Heart right ventricle (tissue), 16 donors: ENCODE results near the gene ZSWIM5. TPM values are rescaled to one million over a fixed set of nuclear protein-coding genes. Genes with fewer than 3 reads are reported as not detected.

Experiments
- ATAC-seq, 8 donors: fragments of 200-7000 bp; cut with Tn5 transposase; one replicate each; pipeline ENCODE4 v1.9.1; 2020; ENCODE audit warnings: mild to moderate bottlenecking in 8 of 8, moderate library complexity in 8 of 8, moderate number of reproducible peaks in 1 of 8
- DNase-seq, 2 donors: peaks; one replicate each; pipeline ENCODE4 v3.0.0-alpha.2; 2020
- H3K27ac ChIP-seq, 10 donors: fragments of 200-600 bp; sonication (generic) in 2 of 10; one replicate each; pipeline versions ENCODE4 v1.5.0 to v1.8.0; 2020 to 2022; ENCODE audit warnings: mild to moderate bottlenecking in 3 of 10
- H3K27me3 ChIP-seq, 7 donors: fragments of 200-600 bp; one replicate each; pipeline ENCODE4 v1.8.0; 2021 to 2022; ENCODE audit warnings: mild to moderate bottlenecking in 2 of 7
- H3K36me3 ChIP-seq, 9 donors: fragments of 200-600 bp; sonication (generic) in 1 of 9; one replicate each; pipeline versions ENCODE4 v1.5.0 to v1.8.0; 2020 to 2022; ENCODE audit warnings: mild to moderate bottlenecking in 2 of 9
- H3K4me1 ChIP-seq, 9 donors: fragments of 200-600 bp; sonication (generic) in 1 of 9; one replicate each; pipeline versions ENCODE4 v1.5.0 to v1.8.0; 2020 to 2022; ENCODE audit warnings: mild to moderate bottlenecking in 4 of 9
- H3K4me3 ChIP-seq, 10 donors: fragments of 200-600 bp; sonication (generic) in 2 of 10; one replicate each; pipeline versions ENCODE4 v1.5.0 to v1.8.0; 2020 to 2022; ENCODE audit warnings: mild to moderate bottlenecking in 7 of 10, moderate library complexity in 2 of 10
- H3K9me3 ChIP-seq, 11 donors: fragments of 200-600 bp in 10 of 11; sonication (generic) in 2 of 11; one replicate each; pipeline versions ENCODE4 v1.5.0 to v1.8.0; 2013 to 2022; ENCODE audit warnings: mild to moderate bottlenecking in 2 of 11, control low read depth in 1 of 11, moderate library complexity in 1 of 11
- CTCF ChIP-seq, 9 donors: fragments of 200-600 bp; sonication (generic) in 2 of 9; IDR thresholded peaks; one replicate each; pipeline versions ENCODE4 v1.5.0 to v1.8.0; 2021 to 2022; ENCODE audit warnings: antibody characterized with exemption in 9 of 9, mild to moderate bottlenecking in 5 of 9, moderate library complexity in 1 of 9
- WGBS, 2 donors: extraction: QIAGEN DNeasy Blood & Tissue Kit; methylation state at CpG; one replicate each; pipeline ENCODE4 v1.1.7; 2013; ENCODE audit warnings: inconsistent platforms in 1 of 2; 5-methylcytosine and 5-hydroxymethylcytosine counted together
- intact Hi-C, 10 donors: fragments of 100-400 bp; cut with DNase I; formaldehyde crosslinking; loops; one replicate each; pipeline versions ENCODE4 v1.11.1 to v1.14.2; 2022
- polyA plus RNA-seq, 2 donors: library from polyadenylated mRNA; stranded (reverse); fragments of 200-250 nt; gene quantifications; one replicate each; pipeline ENCODE4 v1.2.3, GENCODE V29; 2013
- total RNA-seq, 10 donors: library from RNA; stranded (reverse); fragmentation: NEBNext Ultra II Directional in 3 of 10; extraction: Animal tissue kit (Norgen Biotek cat#: 25700) in 3 of 10; gene quantifications; one replicate each; pipeline versions ENCODE4 v1.2.1 to v1.2.4, GENCODE V29; 2021 to 2023
- donor health status: Arrhythmogenic right ventricular cardiomyopathy.
- donor health status: ischemic (EF 13 %, LVEDD 7.1; RV severe dilation, severe dysfunction).
- donor health status: healthy with polysubstance abuse.
- donor health status: DM: no; HTN: yes; CAD: no.
- donor health status: DM: no; HTN: no; CAD: no.
- donor health status: ischemic (EF 25% LVEDD 6.9; RV normal size, moderate dysfunction).
- donor health status: ischemic (EF 25% LVEDD 5.7; RV mildly dilated, moderate dysfunction).
- donor health status: healthy.
- donor health status: DM: yes; HTN: yes; CAD: no.
- donor health status: Ischemic cardiomyopathy.
- donor health status: ischemic (EF 35%, LVEDD 5.7; RV mildly dilated, moderate dysfunction).
- donor health status: nonischemic (EF 11% LVEDD 7.7; RV severe dilation, severe dysfunction).
- donor health status: DM: yes; HTN: yes; CAD: no.
- donor health status: PGD.
- donor health status: ischemic (EF 29% LVEDD 5.4; RV normal size, mild dysfunction).
- donor health status: nonischemic (EF 23%, LVEDD 6.1; RV moderate dilation, normal function).

Gene ZSWIM5
- total and polyA plus RNA-seq, 12 donors = 0.22 to 1.7 (median 0.77) TPM

GRCh38 chr1:45177452-45177851, 29.0 kb downstream of the ZSWIM5 start:
- no peak for TF ChIP-seq CTCF (IDR thresholded peaks at IDR 0.05)
- no peaks in the 10 kb centered on the region for H3K36me3 ChIP-seq
- intact Hi-C loops = no loop called here
- ATAC-seq (no peak), DNase-seq (no peak)
- H3K27me3 ChIP-seq = no peaks in the 10 kb centered on the region
- no peaks in the 10 kb centered on the region for H3K4me1 ChIP-seq
- H3K9me3 ChIP-seq = peaks cover 0 to 19% (median 5%) of the 10 kb centered on the region in 11 donors
- H3K4me3 ChIP-seq = no peak overlapping the region
- no peak overlapping the region for H3K27ac ChIP-seq
- WGBS, 2 donors = 71 to 86% methylated on average over 1 of the region's 1 CpG

- Histone ChIP-seq H3K27me3 (no peaks in the 10 kb centered on the region), H3K9me3 (no peaks in the 10 kb centered on the region), H3K4me3 (no peak overlapping the region), H3K27ac (no peak overlapping the region), H3K4me1 (no peaks in the 10 kb centered on the region), H3K36me3 (no peaks in the 10 kb centered on the region)
- 87 to 95% methylated on average over 3 of the region's 3 CpGs for WGBS, 2 donors
- no peak for TF ChIP-seq CTCF (IDR thresholded peaks at IDR 0.05)
- intact Hi-C loops = no loop called here
- ATAC-seq (no peak), DNase-seq (no peak)
Measured at GRCh38 chr1:45172764-45173163, 33.6 kb downstream of the ZSWIM5 start.

GRCh38 chr1:45172005-45172404, 34.4 kb downstream of the ZSWIM5 start:
- no peak overlapping the region for H3K27ac ChIP-seq
- no peaks in the 10 kb centered on the region for H3K4me1 ChIP-seq
- H3K27me3 ChIP-seq = no peaks in the 10 kb centered on the region
- no peaks in the 10 kb centered on the region for H3K36me3 ChIP-seq
- no peak overlapping the region for H3K4me3 ChIP-seq
- DNase-seq (no peak), ATAC-seq (no peak)
- 82% methylated on average over 7 of the region's 7 CpGs for WGBS, 2 donors
- TF ChIP-seq CTCF (IDR thresholded peaks at IDR 0.05) = no peak
- H3K9me3 ChIP-seq = no peaks in the 10 kb centered on the region
- intact Hi-C loops = no loop called here

- 87 to 92% methylated on average over 1 of the region's 1 CpG for WGBS, 2 donors
- DNase-seq (no peak), ATAC-seq (no peak)
- Histone ChIP-seq H3K4me3 (no peak overlapping the region), H3K36me3 (no peaks in the 10 kb centered on the region), H3K4me1 (no peaks in the 10 kb centered on the region), H3K9me3 (no peaks in the 10 kb centered on the region), H3K27me3 (no peaks in the 10 kb centered on the region), H3K27ac (no peak overlapping the region)
- intact Hi-C loops = no loop called here
- TF ChIP-seq CTCF (IDR thresholded peaks at IDR 0.05) = no peak
Measured at GRCh38 chr1:45171575-45171974, 34.8 kb downstream of the ZSWIM5 start.
